Body of pancreas (tissue), 4 donors: Measurements from ENCODE around the gene TRAPPC2L.

Experiments
- POLR2A ChIP-seq, 3 donors: fragments of 450-650 bp; IDR thresholded peaks; one replicate each; pipeline ENCODE4 v1.6.1; 2016; ENCODE audit warnings: antibody characterized with exemption in 3 of 3, mild to moderate bottlenecking in 2 of 3
- TF ChIP-seq, protein P1 (sequence below), 7 experiments: fragments of 450-650 bp in 4 of 7; fragments of 200-600 bp in 3 of 7; sonication (generic) in 3 of 7; IDR thresholded peaks; one replicate each; pipeline ENCODE4 v1.5.1; 2016 to 2019; ENCODE audit warnings: antibody characterized with exemption in 7 of 7

DNA sequence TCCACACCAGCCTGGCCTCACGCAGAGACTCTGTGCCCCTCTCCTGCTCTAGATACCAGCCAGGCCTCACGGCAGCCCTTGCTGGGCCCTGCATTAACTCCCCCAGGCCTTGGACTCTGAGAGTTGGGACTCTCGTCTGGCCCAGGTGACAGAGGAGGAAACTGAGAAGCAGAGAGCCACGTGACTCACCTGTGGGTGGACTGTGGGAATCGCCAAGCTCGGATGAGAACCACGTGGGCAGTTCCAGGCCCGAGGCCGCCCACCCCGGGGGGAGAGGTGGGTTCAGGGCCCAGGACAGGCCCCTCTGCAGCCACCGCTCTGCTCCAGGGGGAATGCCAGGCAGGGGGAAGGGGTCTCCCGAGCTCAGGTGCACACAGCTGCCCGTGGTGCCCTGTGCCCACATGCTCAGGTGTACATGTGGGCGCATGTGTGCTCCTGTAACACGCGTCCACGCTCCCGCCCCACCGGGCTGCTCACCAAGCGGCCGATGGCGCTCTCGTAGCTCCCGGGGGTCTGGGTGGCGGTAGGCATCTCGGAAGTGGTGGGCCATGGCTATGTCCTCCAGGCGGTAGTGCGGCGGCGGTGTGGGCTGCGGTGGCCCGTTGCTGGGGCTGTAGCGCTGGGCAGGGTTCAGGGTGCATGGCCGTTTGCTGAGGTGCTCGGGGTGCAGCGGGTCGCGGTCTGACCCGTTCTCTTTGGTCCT is 27.8 kb downstream of the TRAPPC2L start:
- TF ChIP-seq, protein P1, sequence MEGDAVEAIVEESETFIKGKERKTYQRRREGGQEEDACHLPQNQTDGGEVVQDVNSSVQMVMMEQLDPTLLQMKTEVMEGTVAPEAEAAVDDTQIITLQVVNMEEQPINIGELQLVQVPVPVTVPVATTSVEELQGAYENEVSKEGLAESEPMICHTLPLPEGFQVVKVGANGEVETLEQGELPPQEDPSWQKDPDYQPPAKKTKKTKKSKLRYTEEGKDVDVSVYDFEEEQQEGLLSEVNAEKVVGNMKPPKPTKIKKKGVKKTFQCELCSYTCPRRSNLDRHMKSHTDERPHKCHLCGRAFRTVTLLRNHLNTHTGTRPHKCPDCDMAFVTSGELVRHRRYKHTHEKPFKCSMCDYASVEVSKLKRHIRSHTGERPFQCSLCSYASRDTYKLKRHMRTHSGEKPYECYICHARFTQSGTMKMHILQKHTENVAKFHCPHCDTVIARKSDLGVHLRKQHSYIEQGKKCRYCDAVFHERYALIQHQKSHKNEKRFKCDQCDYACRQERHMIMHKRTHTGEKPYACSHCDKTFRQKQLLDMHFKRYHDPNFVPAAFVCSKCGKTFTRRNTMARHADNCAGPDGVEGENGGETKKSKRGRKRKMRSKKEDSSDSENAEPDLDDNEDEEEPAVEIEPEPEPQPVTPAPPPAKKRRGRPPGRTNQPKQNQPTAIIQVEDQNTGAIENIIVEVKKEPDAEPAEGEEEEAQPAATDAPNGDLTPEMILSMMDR (IDR thresholded peaks at IDR 0.05), result no peak
- no peak for TF ChIP-seq POLR2A (IDR thresholded peaks at IDR 0.05)
